Measurements from ENCODE around the gene ZNF678. TPM values are rescaled to one million over a fixed set of nuclear protein-coding genes. Genes with fewer than 3 reads are reported as not detected.

The ZNF678 gene
- polyA plus RNA-seq, 2 of the 4 experiments (the other 2 are of a cell fraction): 3.5 to 6.9 TPM

DNA sequence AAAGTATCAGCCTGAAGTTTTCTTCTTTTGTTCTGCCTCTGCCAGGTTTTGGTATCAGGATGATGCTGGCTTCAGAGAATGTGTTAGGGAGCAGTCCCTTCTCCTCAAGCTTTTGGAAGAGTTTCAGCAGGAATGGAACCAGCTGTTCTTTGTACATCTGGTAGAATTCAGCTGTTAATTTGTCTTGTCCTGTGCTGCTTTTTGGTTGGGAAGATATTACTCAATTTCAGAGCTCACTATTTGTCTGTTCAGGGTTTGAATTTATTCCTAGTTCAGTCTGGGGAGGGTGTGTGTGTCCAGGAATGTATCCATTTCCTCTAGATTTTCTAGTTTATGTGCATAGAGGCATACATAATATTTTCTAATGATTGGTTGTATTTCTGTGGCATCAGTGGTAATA, 12.8 kb downstream of the ZNF678 start:
- H3K27ac ChIP-seq: no peak overlapping the region
- no peak overlapping the region for H3K4me3 ChIP-seq
- H3K9me3 ChIP-seq: peaks cover 60% of the 10 kb centered on the region
- ChIA-PET POLR2A (no interaction called here), CTCF (interaction anchor here (1.1 kb wide), 1 partner anchor 33 kb away, joined by 5 read pairs; no protein-coding TSS in a partner anchor)
- ATAC-seq (no peak), DNase-seq (ENCODE audit: low read depth in 1 of 2, low spot score in 1 of 2) (no peak), FAIRE-seq (no peak)
- H3K4me2 ChIP-seq: no peak overlapping the region
- no peaks in the 10 kb centered on the region for H3K4me1 ChIP-seq
- TF ChIP-seq, protein P1, sequence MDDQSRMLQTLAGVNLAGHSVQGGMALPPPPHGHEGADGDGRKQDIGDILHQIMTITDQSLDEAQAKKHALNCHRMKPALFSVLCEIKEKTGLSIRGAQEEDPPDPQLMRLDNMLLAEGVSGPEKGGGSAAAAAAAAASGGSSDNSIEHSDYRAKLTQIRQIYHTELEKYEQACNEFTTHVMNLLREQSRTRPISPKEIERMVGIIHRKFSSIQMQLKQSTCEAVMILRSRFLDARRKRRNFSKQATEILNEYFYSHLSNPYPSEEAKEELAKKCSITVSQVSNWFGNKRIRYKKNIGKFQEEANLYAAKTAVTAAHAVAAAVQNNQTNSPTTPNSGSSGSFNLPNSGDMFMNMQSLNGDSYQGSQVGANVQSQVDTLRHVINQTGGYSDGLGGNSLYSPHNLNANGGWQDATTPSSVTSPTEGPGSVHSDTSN (IDR thresholded peaks at IDR 0.05): no peak
- no peak for TF ChIP-seq PHF8 (IDR thresholded peaks at IDR 0.05; ENCODE audit: borderline replicate concordance, low read depth)
- TF ChIP-seq KDM5A (IDR thresholded peaks at IDR 0.05): no peak
- TF ChIP-seq EP300 (IDR thresholded peaks at IDR 0.05): no peak
- no peak for TF ChIP-seq RNF2 (IDR thresholded peaks at IDR 0.05; ENCODE audit: borderline replicate concordance, low read depth)
- no peak for TF ChIP-seq CEBPB (IDR thresholded peaks at IDR 0.05)
- no peak for TF ChIP-seq RCOR1 (IDR thresholded peaks at IDR 0.05; ENCODE audit: low read depth, low read length)
- TF ChIP-seq, protein P2, sequence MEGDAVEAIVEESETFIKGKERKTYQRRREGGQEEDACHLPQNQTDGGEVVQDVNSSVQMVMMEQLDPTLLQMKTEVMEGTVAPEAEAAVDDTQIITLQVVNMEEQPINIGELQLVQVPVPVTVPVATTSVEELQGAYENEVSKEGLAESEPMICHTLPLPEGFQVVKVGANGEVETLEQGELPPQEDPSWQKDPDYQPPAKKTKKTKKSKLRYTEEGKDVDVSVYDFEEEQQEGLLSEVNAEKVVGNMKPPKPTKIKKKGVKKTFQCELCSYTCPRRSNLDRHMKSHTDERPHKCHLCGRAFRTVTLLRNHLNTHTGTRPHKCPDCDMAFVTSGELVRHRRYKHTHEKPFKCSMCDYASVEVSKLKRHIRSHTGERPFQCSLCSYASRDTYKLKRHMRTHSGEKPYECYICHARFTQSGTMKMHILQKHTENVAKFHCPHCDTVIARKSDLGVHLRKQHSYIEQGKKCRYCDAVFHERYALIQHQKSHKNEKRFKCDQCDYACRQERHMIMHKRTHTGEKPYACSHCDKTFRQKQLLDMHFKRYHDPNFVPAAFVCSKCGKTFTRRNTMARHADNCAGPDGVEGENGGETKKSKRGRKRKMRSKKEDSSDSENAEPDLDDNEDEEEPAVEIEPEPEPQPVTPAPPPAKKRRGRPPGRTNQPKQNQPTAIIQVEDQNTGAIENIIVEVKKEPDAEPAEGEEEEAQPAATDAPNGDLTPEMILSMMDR (IDR thresholded peaks at IDR 0.05): no peak
- TF ChIP-seq CBX2 (IDR thresholded peaks at IDR 0.05; ENCODE audit: borderline replicate concordance, low read depth): no peak
- no peak for TF ChIP-seq NPAS2 (CRISPR knock-in tag; IDR thresholded peaks at IDR 0.05; ENCODE audit: borderline replicate concordance)
- no peak for TF ChIP-seq ZSCAN20 (CRISPR knock-in tag; IDR thresholded peaks at IDR 0.05)
- no peak for TF ChIP-seq EHF (CRISPR knock-in tag; IDR thresholded peaks at IDR 0.05)
- TF ChIP-seq POLR2A (IDR thresholded peaks at IDR 0.05; ENCODE audit: low read length): no peak
- TF ChIP-seq, protein P3, sequence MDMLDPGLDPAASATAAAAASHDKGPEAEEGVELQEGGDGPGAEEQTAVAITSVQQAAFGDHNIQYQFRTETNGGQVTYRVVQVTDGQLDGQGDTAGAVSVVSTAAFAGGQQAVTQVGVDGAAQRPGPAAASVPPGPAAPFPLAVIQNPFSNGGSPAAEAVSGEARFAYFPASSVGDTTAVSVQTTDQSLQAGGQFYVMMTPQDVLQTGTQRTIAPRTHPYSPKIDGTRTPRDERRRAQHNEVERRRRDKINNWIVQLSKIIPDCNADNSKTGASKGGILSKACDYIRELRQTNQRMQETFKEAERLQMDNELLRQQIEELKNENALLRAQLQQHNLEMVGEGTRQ (IDR thresholded peaks at IDR 0.05): no peak
- no peak for TF ChIP-seq NR3C1 (IDR thresholded peaks at IDR 0.05)
- TF ChIP-seq, protein P4, sequence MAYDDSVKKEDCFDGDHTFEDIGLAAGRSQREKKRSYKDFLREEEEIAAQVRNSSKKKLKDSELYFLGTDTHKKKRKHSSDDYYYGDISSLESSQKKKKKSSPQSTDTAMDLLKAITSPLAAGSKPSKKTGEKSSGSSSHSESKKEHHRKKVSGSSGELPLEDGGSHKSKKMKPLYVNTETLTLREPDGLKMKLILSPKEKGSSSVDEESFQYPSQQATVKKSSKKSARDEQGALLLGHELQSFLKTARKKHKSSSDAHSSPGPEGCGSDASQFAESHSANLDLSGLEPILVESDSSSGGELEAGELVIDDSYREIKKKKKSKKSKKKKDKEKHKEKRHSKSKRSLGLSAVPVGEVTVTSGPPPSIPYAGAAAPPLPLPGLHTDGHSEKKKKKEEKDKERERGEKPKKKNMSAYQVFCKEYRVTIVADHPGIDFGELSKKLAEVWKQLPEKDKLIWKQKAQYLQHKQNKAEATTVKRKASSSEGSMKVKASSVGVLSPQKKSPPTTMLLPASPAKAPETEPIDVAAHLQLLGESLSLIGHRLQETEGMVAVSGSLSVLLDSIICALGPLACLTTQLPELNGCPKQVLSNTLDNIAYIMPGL (CRISPR knock-in tag; IDR thresholded peaks at IDR 0.05; ENCODE audit: borderline replicate concordance): no peak
- no peak for TF ChIP-seq CHD2 (IDR thresholded peaks at IDR 0.05; ENCODE audit: low read length, partially characterized antibody)
- TF ChIP-seq JUNB (IDR thresholded peaks at IDR 0.05): no peak
- no peak for TF ChIP-seq MAZ (IDR thresholded peaks at IDR 0.05; ENCODE audit: borderline replicate concordance, low read depth, low read length)
- TF ChIP-seq RFX5 (IDR thresholded peaks at IDR 0.05): no peak

DNA sequence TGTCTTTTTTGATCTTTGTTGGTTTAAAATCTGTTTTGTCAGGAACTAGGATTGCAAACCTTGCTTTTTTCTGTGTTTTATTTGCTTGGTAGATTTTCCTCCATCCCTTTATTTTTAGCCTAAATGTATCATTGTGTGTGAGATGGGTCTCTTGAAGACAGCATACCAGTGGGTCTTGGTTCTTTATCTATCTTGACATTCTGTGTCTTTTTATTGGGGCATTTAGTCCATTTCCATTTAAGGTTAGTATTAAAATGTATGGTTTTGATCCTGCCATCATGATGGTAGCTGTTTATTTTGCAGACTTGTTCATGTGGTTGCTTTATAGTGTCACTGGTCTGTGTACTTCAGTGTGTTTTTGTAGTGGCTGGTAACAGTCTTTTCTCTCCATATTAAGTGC, 14.1 kb downstream of the ZNF678 start:
- H3K4me2 ChIP-seq: no peak overlapping the region
- POLR2A ChIA-PET: no interaction called here
- H3K27ac ChIP-seq: no peak overlapping the region
- no peaks in the 10 kb centered on the region for H3K4me1 ChIP-seq
- ATAC-seq: no peak
- no peak overlapping the region for H3K4me3 ChIP-seq
- no peak for FAIRE-seq
- TF ChIP-seq MAZ (IDR thresholded peaks at IDR 0.05; ENCODE audit: borderline replicate concordance, low read depth, low read length) (no peak), CBX2 (IDR thresholded peaks at IDR 0.05; ENCODE audit: borderline replicate concordance, low read depth) (no peak), POLR2AphosphoS2 (conservative IDR thresholded peaks at IDR 0.05; ENCODE audit: low read length) (no peak), TFCP2L1 (CRISPR knock-in tag; IDR thresholded peaks at IDR 0.05) (no peak), NPAS2 (CRISPR knock-in tag; IDR thresholded peaks at IDR 0.05; ENCODE audit: borderline replicate concordance) (no peak), HDAC2 (IDR thresholded peaks at IDR 0.05) (no peak), KDM1A (IDR thresholded peaks at IDR 0.05; ENCODE audit: low read depth) (no peak), NR3C1 (IDR thresholded peaks at IDR 0.05) (no peak), FOXS1 (CRISPR knock-in tag; IDR thresholded peaks at IDR 0.05) (no peak), RNF2 (IDR thresholded peaks at IDR 0.05; ENCODE audit: borderline replicate concordance, low read depth) (no peak), FOSB (CRISPR knock-in tag; IDR thresholded peaks at IDR 0.05) (no peak), HOXB13 (CRISPR knock-in tag; IDR thresholded peaks at IDR 0.05; ENCODE audit: low read depth) (no peak), RFX5 (IDR thresholded peaks at IDR 0.05) (no peak), CEBPB (IDR thresholded peaks at IDR 0.05) (no peak), JUNB (IDR thresholded peaks at IDR 0.05) (no peak), EP300 (IDR thresholded peaks at IDR 0.05) (no peak)
- TF ChIP-seq, protein P5, sequence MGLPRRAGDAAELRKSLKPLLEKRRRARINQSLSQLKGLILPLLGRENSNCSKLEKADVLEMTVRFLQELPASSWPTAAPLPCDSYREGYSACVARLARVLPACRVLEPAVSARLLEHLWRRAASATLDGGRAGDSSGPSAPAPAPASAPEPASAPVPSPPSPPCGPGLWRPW (IDR thresholded peaks at IDR 0.05): no peak
- TF ChIP-seq, protein P2 (IDR thresholded peaks at IDR 0.05): no peak
- TF ChIP-seq, protein P3 (IDR thresholded peaks at IDR 0.05): no peak
- peaks cover 67% of the 10 kb centered on the region for H3K9me3 ChIP-seq
- no peak for DNase-seq (ENCODE audit: low read depth in 1 of 2, low spot score in 1 of 2)
- CTCF ChIA-PET: interaction anchor here (0.9 to 1.2 kb wide), 2 partner anchors 35 to 70 kb away, joined by 3 read pairs; no protein-coding TSS in a partner anchor
